GOT3 (cell line): ENCODE results near the gene ZNF133.
A peak's percentile ranks its signal among the peaks of the same experiment; 100 is the strongest.
"Not testable (repeated sequence)": the region's sequence is repeated elsewhere in the genome, so short reads cannot be mapped to it uniquely, and the experiment has no call there.

Experiments used
- DNase-seq: peaks from one replicate; lab custom pipeline; 2025; ENCODE audit warnings: mixed read lengths; lab: John Stamatoyannopoulos, UW

Gene ZNF133

DNA sequence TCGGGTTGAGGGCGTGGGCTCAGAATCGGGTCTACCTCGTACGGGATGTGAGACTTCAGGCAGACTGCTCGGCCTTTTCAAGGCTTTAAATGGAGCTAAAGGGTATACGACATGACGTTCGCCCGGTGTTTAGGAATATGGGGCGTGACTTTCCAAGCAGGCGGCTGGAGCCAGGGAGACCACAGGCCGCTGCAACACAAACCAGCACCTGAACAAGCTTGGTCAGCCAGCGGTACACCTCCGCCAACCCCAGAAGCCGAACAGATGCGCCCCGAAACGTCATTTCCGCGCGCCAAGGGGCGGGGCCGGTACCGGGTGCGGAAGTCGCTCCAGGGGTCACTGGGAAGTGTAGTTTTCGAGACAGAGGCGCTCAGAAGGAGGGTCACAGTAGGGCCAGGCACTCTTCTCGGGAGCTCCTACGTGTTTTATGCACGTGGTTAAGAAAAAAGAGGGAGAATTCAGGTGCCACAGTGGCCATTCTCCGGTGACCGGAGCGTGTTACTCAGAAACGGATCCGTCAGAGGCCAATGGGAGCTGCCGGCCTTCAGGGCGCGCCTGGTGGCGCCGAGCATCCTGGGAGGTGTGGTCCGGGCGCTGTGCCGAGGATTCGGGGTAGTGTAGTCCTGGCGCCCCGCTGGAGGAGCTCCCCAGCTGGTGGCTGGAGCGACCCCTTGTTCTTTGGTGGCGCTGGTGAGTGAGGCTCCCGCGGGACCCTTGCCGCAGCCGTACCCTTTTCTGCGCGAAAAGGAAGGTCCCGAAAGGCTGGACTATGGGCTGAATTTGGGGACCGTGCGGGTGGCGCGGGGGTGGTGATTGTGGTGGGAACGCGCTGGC is at the start of gene ZNF133:
Gene ZNF133, plus strand, starts transcription at position 613 of the 834 bp plus-strand sequence. CDS start 17,160 bp downstream, outside the sequence.
- peak; percentile 87 for DNase-seq

DNA sequence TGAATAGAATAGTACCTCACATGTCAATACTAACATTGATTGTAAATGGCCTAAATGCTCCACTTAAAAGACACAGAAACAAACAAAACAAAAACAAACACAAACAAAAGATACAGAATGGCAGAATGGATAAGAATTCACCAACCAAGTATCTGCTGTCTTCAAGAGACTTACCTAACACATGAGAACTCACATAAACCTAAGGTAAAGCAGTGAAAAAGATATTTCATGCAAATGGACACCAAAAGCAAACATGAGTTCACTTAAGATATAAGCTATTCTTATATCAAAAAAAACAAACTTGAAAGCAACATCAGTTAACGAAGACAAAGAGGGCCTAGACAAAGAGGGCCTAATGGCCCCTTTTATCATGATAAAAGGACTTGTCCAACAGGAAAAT is 47.3 kb upstream of the ZNF133 start:
- DNase-seq, result no peak

GRCh38 chr20:18243802-18244201 is 44.5 kb upstream of the ZNF133 start:
- DNase-seq, result no peak

DNA sequence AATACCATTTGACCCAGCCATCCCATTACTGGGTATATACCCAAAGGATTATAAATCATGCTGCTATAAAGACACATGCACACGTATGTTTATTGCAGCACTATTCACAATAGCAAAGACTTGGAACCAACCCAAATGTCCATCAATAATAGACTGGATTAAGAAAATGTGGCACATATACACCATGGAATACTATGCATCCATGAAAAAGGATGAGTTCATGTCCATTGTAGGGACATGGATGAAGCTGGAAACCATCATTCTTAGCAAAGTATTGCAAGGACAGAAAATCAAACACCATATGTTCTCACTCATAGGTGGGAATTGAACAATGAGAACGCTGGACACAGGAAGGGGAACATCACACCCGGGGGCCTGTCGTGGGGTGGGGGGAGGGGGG is 39.8 kb upstream of the ZNF133 start:
- not testable (repeated sequence) for DNase-seq

- DNase-seq, result no peak
Measured at GRCh38 chr20:18250217-18250616, 38.1 kb upstream of the ZNF133 start.

DNA sequence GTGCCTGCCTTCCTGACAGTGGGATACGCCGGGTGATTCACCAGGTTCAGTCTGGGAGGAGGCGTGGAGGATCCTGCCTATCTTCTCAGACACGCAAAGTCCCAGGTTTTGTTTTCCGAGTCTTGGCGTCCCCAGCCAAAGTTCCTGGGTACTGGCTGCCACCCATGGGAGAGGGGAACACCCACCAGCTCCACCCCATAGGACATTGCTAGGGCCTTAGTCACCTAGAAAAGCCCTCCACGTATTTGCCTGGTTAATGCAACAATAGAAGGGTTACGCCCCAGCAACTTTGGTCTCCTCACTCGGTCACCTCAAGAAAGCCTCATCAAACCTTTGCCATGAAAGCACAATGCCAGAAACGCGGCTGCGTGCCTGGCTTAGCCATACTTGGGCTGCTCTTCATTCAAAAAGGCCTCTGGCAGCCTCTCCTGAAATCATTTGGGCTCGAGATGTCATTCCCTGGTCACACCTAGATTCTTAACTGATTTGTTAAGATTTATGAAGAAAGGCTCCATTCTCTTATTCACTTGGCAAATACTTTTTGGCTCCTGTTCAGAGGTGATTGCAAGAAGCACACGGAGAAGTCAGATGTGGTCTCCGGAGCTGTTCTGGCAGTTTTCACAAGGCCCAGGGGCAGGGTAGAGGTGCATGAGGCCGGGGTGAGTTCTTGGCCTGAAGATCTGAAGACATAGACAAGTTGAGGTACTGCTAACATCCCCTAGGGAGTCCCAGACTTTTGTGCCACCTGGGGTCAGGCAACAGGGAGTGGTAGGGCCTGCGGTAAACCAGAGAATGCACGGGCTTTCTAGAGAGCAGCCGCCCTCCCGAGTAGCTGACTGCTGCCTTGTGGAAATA is 35.5 kb upstream of the ZNF133 start:
- no peak for DNase-seq

GRCh38 chr20:18254615-18255014 is 33.7 kb upstream of the ZNF133 start:
- no peak for DNase-seq

DNA sequence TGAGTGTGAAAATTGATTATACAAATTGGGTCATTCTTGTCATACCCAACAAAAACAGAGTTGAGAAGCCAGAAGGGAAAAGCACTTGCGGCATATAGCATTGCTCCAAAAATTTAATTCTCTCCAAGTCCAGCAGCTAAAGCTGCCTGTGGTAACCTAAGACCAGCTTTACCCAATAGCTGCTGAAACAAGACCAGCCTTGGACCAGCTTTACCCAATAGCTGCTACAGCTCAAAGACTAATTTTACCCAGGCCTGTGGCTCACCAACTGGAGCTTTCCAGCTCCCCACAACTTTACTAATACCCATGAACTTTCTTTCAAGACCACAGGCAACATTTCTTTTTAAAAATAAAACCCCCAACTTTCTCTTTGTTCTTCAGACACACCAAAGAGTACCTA is 32.8 kb upstream of the ZNF133 start:
- no peak for DNase-seq

GRCh38 chr20:18256440-18257090 is 31.8 kb upstream of the ZNF133 start:
- no peak for DNase-seq

- no peak for DNase-seq
Measured at GRCh38 chr20:18258126-18258860, 30.0 kb upstream of the ZNF133 start.

DNA sequence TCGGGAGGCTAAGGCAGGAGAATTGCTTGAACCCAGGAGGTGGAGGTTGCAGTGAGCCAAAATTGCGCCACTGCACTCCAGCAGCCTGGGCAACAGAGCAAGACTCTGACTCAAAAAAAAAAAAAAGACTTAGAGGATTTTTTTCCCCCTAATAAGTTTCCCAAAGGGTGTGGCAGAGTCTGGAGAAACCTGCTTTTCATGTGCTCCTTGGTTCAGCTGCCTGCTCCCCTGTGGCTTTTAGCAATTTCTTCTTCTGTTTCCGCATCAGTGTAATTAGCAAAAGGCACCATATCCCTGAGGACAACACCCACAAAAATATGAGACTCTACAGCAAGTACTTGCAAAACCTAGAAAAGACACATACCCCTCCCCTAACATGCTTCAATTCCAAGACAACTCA is 28.6 kb upstream of the ZNF133 start:
- no peak for DNase-seq

- DNase-seq, result peak; percentile 38
Measured at GRCh38 chr20:18263723-18264122, 24.6 kb upstream of the ZNF133 start.

DNA sequence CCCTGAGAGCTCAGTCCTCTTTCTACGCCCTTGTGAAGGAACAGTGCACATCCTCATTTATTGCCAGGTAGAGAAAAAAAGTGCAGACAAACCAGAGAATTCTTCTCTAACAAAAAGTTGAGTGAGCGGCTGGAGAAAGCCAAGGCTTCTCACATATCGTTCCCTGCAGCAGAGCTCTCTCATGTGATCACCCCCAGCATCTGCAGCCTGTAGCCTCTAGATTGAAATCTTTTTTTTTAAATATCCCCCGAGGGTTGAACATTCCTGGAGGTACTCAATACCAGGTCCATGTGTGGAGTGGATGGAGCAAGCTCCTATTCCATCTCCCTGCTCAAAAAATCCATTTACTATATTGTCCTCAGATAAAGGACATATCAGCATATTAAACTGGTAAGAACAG is 22.9 kb upstream of the ZNF133 start:
- DNase-seq, result no peak

- no peak for DNase-seq
Measured at GRCh38 chr20:18266282-18266681, 22.0 kb upstream of the ZNF133 start.

- no peak for DNase-seq
Measured at GRCh38 chr20:18267815-18268214, 20.5 kb upstream of the ZNF133 start.

- no peak for DNase-seq
Measured at GRCh38 chr20:18271160-18271559, 17.2 kb upstream of the ZNF133 start.

- no peak for DNase-seq
Measured at GRCh38 chr20:18272451-18272850, 15.9 kb upstream of the ZNF133 start.

DNA sequence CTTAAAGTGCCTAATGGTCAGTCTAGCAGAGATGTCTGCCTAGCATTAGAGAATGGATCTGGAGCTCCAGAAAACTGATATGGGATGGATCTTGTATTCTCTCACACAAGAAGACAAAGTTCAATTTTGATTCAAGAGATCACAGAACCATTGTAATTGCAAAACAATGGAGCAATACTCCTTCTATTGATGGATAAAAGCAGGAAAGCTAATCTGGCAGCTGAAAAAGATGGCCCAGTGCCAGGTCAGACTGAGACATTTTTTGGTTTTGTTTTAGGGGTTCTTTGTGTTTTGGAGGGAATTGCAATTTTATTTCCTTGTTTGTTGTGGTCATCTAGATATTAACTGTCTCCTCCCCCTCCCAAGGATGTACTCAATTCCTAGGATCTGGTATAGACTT is 14.6 kb upstream of the ZNF133 start:
- no peak for DNase-seq

GRCh38 chr20:18275960-18276359 is 12.4 kb upstream of the ZNF133 start:
- not testable (repeated sequence) for DNase-seq

DNA sequence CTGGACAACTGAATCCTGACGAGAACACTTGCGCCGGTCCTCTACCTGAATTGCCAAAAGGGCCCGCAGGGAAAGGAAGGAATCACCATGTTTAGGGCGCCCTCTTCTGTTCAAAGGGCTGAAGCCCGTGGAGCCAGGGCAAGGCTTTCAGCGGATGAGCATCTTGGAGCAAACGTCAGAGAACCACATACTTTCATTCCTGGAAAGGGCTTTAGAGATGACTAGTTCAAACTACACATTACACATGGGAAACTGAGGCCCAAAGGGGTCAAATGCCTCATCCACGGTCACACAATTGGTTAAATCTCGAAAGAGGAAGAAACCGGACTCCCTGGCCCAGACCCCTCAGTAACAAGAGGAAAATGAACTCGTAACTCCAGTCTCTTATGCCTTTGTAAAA is 11.5 kb upstream of the ZNF133 start:
- DNase-seq, result peak; percentile 46

- DNase-seq, result no peak
Measured at GRCh38 chr20:18279242-18279641, 9.1 kb upstream of the ZNF133 start.
